Amniotic epithelial cell (primary cell): ENCODE data around the gene ARMC3.
"Not testable (repeated sequence)": the region's sequence is repeated elsewhere in the genome, so short reads cannot be mapped to it uniquely, and the experiment has no call there.

ENCODE experiments used
- DNase-seq: peaks from one replicate; pipeline ENCODE4 v3.0.0-alpha.2; 2010; ENCODE audit warnings: low read depth

The ARMC3 gene

DNA sequence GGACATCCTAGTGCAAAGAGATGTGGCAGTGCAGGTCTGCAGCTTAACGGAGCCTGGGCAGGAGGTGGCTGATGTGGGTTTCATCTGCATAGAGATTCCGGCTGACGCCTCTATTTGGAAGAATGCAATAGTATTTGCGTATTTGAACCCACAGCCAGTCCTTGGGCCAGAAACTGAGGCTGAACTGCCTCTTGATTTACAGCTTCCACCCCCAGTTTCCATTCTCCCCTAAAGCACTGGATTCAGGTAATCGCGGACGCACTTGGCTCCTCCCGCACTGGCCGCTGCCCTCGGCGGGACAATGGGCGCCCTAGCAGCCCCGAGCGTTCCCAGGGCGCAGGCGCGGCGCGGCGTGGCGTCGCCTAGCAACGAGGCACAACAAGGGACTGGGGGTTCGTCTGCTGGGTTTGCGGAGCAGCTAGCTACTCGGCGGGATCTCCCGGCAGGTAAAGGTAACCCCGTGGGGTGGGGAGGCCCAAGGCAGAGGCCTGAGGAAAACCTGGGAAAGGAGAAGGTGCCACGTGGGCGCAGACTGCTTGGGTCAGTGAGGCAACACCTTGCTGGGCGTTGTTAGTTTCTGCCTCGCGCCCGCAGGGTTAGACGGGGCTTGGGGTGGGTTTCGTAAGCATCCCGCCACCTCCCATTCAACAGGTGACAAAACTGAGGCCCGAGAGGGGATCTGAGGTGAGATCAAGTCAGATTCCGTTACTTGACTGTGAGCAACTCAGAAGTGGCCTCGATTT lies at the start of gene ARMC3:
Gene ARMC3 (plus strand): TSS at position 393 of the 743 bp plus-strand sequence. CDS start 3,944 bp downstream, outside the sequence.
- peak; percentile 7 for DNase-seq

DNA sequence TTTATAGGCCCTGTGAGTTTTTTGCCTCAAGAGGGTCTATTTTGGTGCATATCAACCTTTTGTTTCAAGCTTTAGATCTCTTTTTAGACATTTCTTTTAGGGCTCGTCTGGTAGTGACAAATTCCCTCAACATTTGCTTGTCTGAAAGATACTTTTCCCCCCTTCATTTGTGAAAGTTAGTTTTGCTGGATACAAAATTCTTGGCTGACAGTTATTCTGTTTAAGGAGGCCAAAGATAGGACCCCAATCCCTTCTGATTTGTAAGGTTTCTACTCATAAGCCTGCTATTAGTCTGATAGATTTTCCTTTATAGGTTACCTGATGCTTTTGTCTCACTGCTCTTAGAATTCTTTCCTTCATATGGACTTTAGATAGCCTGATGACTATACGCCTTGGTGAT lies 36.1 kb upstream of the ARMC3 start:
- DNase-seq, result no peak

GRCh38 chr10:22893781-22894180 lies 34.1 kb upstream of the ARMC3 start:
- no peak for DNase-seq

GRCh38 chr10:22894714-22895113 lies 33.1 kb upstream of the ARMC3 start:
- DNase-seq, result no peak

DNA sequence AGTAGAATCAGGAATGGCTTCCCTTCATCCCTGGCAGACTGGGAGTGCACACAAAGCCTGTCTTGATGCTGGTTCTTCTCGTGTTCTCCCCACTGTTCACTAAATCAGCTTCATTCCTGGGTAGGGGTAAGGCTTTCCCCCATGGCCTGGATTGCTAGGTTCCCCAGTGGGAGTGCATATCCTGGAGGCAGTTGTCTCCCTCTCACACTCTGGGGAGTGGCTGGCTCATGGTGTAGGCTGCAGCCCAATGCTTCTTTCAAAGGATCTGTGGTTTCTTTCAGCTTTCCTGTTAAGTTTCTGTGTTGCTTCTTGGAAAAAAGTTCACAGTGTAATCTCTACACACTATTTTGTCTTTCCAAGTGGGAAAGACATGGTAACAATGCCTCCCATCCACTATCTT lies 32.6 kb upstream of the ARMC3 start:
- DNase-seq, result no peak

DNA sequence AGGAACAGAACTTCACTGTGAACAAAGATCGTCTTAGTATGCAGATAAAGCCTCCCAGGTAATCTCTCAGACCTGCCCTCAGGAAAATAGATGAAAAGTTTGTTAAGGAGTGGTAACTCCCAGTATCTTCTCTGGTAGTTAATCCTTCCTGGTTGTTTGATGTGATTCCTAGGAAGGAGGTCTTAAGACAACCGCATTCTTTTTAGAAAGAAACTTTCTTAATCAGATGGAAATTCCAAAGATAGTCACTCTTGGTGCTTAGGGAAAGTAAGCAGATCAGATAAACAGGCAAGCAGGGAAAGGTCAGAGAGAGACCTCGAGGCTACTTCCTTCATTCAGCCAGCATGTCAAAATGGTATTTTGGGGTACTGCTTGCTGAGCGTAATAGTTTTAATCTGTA lies 30.5 kb upstream of the ARMC3 start:
- DNase-seq, result peak; percentile 53

GRCh38 chr10:22899307-22899706 lies 28.5 kb upstream of the ARMC3 start:
- peak; percentile 42 for DNase-seq

DNA sequence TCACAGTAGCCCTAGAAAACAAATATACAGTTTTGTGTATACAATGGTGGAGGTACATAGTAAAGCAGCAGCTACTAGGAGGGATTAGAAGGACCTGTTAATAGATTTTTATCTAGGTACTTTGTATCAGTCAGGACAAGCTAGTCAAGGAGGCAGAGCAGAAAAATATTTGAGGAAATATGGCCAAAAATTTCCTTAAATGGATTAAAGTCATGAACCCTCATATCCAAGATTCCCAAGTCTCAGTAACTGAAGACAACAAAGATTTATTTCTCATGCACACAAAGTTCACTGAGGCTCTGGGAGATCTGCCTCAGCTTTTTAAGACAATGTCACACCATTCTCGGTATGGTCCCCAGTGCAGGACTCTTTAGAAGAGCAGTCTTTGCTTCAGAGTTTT lies 28.1 kb upstream of the ARMC3 start:
- no peak for DNase-seq

- no peak for DNase-seq
Observed at GRCh38 chr10:22900841-22901601, 26.8 kb upstream of the ARMC3 start.

DNA sequence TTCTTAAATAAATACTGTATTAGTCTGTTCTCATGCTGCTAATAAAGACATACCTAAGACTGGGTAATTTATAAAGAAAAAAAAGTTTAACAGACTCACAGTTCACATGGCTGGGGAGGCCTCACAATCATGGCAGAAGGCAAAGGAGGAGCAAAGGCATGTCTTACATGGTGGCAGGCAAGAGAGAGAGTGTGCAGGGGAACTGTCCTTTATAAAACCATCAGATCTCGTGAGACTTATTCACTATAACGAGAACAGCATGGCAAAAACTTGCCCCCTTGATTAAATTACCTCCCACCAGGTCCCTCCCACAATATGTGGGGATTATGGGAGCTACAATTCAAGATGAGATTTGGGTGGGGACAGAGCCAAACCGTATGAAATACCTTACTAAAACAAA lies 25.7 kb upstream of the ARMC3 start:
- DNase-seq, result not testable (repeated sequence)

DNA sequence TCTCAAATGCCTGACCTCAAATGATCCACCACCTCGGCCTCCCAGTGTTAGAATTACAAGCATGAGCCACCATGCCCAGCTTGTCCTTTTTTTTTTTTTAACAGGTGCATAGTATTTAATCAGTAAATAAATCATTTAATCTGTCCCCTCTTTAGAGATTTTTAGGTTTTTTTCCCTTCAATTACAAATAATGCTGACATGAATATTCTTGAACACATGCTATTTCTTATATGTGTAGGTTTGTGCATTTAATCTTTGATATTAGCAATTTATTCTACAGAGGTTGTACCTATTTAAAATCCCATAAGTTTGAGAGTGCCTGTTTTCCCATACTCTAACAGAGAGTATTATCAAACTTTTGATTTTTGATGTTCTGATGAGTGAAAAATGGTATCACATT lies 24.2 kb upstream of the ARMC3 start:
- DNase-seq, result no peak

DNA sequence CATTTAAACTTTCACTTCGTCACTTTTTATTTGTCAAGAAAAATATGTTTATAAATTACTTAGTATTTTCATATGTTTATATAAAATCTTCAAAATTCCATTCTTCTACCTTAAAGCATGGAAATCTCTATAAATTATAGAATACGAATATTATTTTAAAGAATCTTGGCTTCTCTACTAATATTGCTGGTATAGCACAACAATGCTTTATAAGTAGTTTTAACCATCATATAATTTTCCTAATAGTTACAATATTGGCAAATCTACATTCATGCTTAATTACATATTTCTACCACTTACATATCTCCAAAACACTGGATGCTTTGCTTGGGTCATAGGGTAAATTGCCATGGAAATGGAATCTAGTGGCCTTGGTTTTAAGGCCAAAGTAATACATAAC lies 21.1 kb upstream of the ARMC3 start:
- no peak for DNase-seq

GRCh38 chr10:22908837-22909236 lies 19.0 kb upstream of the ARMC3 start:
- no peak for DNase-seq

- not testable (repeated sequence) for DNase-seq
Observed at GRCh38 chr10:22909673-22910072, 18.2 kb upstream of the ARMC3 start.

DNA sequence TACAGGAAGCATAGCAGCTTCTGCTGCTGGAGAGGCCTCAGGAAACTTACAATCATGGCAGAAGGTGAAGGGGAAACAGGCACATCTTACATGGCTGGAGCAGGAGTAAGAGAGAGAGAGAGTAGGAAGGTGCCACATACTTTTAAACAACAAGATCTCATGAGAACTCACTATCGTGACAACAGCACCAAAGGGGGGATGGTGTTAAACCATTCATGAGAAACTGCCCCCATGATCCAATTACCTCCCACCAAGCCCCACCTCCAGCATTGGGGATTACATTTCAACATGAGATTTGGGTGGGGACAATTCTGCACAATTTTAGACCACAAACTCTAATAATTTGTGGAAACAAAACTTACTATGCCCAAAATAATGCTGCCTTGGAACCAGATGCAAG lies 16.8 kb upstream of the ARMC3 start:
- DNase-seq, result no peak

- DNase-seq, result peak; percentile 83
Observed at GRCh38 chr10:22911889-22912762, 15.7 kb upstream of the ARMC3 start.

DNA sequence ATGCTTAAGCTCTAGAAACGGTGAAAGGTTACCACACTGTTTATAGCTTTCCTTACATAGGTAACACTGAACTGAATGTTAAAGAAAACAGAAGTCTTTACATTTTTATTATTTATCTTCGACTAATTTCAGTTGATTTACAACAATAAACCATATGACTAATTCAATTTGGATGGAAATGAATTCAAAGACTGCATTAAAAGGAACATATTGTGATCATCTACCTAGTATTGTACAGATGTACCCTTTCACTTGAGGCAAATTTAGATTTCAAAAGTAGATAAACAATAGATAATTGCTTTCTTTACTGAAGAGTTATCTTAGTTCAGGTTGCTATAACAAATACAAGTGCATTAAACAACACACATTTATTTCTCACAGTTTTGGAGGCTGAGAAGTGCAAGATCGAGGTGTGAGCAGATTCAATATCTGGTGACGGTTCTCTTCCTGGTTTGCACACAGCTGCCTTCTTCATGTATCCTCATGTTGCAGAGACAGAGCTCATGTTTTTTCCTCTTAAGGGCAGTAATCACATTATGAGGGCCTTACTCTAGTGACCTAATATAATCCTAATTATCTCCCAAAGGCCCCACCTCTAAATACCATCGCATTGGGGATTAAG lies 15.0 kb upstream of the ARMC3 start:
- DNase-seq, result no peak

- DNase-seq, result no peak
Observed at GRCh38 chr10:22913474-22914092, 14.3 kb upstream of the ARMC3 start.

- DNase-seq, result no peak
Observed at GRCh38 chr10:22915314-22915713, 12.5 kb upstream of the ARMC3 start.

GRCh38 chr10:22925088-22925487 lies 2.8 kb upstream of the ARMC3 start:
- DNase-seq, result no peak

DNA sequence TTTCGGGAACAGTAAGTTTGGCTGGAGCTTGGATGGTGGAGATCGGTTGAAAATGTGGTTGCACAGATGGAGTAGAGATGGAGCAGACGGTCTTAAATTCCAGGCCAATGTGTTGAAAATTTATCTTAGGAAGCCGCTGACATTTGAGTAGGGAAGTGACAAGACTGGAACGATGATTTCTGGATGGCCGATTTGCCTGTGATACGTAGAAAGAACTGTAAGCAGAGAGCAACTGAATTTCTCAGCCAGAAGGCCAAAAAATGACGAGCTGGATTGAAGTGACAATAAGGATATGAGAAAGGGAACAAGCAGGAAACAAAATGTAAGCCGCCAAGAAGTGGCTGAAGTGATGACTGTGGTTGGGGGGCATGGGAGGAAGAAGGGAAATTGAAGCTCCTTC lies 687 bp upstream of the ARMC3 start:
- no peak for DNase-seq

DNA sequence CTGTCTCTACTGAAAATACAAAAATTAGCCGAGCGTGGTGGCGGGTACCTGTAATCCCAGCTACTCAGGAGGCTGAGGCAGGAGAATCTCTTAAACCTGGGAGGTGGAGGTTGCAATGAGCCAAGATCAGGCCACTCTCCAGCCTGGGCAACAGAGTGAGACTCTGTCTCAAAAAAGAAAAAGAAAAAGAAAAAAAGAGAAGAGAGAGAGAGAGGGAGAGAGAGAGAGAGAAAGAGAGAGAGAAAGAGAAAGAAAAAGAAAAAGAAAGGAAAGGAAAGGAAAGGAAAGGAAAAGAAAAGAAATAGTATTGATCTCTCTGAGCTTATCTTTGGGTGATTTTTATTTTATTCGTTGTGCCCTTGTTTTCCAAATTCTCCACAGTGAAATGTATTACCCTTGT lies 1.2 kb downstream of the ARMC3 start:
- DNase-seq, result not testable (repeated sequence)
